ENCODE data around the gene ADTRP. TPM values are rescaled to one million over a fixed set of nuclear protein-coding genes. Genes with fewer than 3 reads are reported as not detected.

The ADTRP gene
- total and polyA plus RNA-seq, 2 donors (not counting 1 experiment from before 2014, with no cell fraction given): 0.18 to 1.2 TPM

DNA sequence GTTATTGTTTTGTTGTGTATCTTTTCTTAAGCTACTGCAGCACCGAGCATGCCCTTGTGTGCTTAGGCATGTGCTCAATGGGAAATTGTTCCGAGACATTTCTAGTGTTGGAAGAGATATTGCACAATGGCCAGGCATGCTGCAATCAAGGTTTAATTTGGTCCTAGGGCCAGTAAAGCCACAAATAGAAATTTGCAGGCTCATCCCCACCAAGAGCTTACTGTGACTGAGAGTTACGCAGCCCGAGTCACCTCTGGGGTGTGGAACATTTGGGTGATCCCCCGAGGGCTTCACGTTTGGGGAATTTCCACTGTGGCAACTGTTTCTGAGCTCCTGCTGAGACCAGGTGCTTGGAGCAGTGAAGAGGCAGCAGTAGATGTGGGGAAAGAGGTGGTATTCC lies 65.8 kb downstream of the ADTRP start:
- no peak overlapping the region for H3K4me3 Mint-ChIP-seq
- ATAC-seq (ENCODE audit: low read depth) (no peak), DNase-seq (no peak)
- CTCF ChIA-PET: interaction anchor here (1.0 kb wide), 1 partner anchor 521 kb away, joined by 3 read pairs; no protein-coding TSS in a partner anchor
- H2AFZ ChIP-seq (ENCODE audit: insufficient read depth, low read depth, low read length, poor library complexity, severe bottlenecking): no peak overlapping the region
- H3K36me3 ChIP-seq (replicated peaks in 1 of 2; ENCODE audit: control extremely low read depth in 1 of 2, control insufficient read depth in 1 of 2, extremely low read depth in 1 of 2, insufficient read depth in 2 of 2, low read length in 1 of 2): no peaks in the 10 kb centered on the region
- no peak for TF ChIP-seq EZH2 (IDR thresholded peaks at IDR 0.05; ENCODE audit: borderline replicate concordance, insufficient read depth, low read depth, low read length, poor library complexity, severe bottlenecking)
- TF ChIP-seq, protein P1, sequence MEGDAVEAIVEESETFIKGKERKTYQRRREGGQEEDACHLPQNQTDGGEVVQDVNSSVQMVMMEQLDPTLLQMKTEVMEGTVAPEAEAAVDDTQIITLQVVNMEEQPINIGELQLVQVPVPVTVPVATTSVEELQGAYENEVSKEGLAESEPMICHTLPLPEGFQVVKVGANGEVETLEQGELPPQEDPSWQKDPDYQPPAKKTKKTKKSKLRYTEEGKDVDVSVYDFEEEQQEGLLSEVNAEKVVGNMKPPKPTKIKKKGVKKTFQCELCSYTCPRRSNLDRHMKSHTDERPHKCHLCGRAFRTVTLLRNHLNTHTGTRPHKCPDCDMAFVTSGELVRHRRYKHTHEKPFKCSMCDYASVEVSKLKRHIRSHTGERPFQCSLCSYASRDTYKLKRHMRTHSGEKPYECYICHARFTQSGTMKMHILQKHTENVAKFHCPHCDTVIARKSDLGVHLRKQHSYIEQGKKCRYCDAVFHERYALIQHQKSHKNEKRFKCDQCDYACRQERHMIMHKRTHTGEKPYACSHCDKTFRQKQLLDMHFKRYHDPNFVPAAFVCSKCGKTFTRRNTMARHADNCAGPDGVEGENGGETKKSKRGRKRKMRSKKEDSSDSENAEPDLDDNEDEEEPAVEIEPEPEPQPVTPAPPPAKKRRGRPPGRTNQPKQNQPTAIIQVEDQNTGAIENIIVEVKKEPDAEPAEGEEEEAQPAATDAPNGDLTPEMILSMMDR (IDR thresholded peaks at IDR 0.05): no peak
- H3K27me3 ChIP-seq (replicated peaks in 1 of 4; ENCODE audit: control extremely low read depth in 1 of 4, control insufficient read depth in 3 of 4, insufficient read depth in 4 of 4, low read length in 3 of 4): no peaks in the 10 kb centered on the region
- intact Hi-C loops (cut with micrococcal nuclease): no loop called here
- peaks cover 8 to 21% of the 10 kb centered on the region in 2 donors for H3K4me1 ChIP-seq (ENCODE audit: control insufficient read depth in 2 of 2, insufficient read depth in 2 of 2, low read length in 2 of 2)
- no peaks in the 10 kb centered on the region for H4K20me1 ChIP-seq (ENCODE audit: control insufficient read depth, insufficient read depth, low read length, poor library complexity, severe bottlenecking)
- peaks cover 31% of the 10 kb centered on the region for H3K4me1 Mint-ChIP-seq
- no peak overlapping the region for H3K27ac Mint-ChIP-seq
- H3K4me3 ChIP-seq (ENCODE audit: control extremely low read depth in 1 of 5, extremely low read depth in 1 of 5, insufficient read depth in 1 of 5, low read depth in 2 of 5, low read length in 4 of 5): no peak overlapping the region
- H3K9ac ChIP-seq (ENCODE audit: low read length): no peak overlapping the region
- no peaks in the 10 kb centered on the region for H3K9me3 ChIP-seq (ENCODE audit: control extremely low read depth in 1 of 3, control insufficient read depth in 2 of 3, insufficient read depth in 1 of 3, low read length in 2 of 3)
- H3K79me2 ChIP-seq (ENCODE audit: control insufficient read depth, insufficient read depth, low read length): no peaks in the 10 kb centered on the region
- no peaks in the 10 kb centered on the region for H3K9me3 Mint-ChIP-seq (ENCODE audit: insufficient read depth)
- no peaks in the 10 kb centered on the region for H3K27me3 Mint-ChIP-seq
- 65% methylated on average over 6 of the region's 6 CpGs for WGBS (ENCODE audit: insufficient coverage)
- no peak overlapping the region for H3K27ac ChIP-seq (ENCODE audit: low read length in 2 of 2)
- POLR2A ChIA-PET: no interaction called here
- H3K4me2 ChIP-seq (replicated peaks; ENCODE audit: low read depth, low read length, poor library complexity, severe bottlenecking): no peak overlapping the region

DNA sequence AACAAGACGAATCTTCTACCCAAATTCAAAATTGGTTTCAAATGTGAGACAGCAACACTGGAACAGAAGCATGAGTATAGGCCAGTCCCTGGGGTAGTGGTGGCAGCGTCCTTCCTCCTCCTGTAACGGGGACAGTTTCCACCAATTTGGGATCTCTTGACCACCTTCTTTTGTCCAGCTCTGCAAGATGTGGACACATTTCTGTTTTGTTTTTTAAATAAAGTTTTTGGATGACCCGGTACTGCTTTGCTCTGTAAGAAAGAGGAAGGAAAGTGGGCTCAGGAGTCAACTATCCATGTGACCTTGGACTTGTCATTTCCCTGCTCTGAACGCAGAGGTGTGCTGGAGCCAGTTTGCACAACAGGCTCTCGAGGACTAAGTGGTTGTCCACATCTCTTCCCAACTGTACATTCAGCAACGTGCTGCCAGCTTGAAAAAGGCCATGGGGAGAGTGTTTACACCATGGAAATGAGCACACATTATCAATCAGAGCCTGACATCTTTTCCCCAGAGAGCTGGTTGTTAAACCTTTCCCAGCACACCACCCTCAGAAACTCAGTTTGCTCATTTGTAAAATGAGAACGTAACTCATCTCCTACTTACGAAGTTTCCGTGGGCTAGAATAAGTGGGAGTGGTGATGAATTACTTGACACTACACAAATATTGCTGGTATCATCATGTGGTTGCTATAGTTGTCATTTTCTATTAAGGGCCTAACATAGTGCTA lies 66.5 kb downstream of the ADTRP start:
- Histone ChIP-seq H3K9ac (ENCODE audit: low read length) (no peak overlapping the region), H3K27ac (ENCODE audit: low read length in 2 of 2) (no peak overlapping the region), H3K4me3 (ENCODE audit: control extremely low read depth in 1 of 5, extremely low read depth in 1 of 5, insufficient read depth in 1 of 5, low read depth in 2 of 5, low read length in 4 of 5) (no peak overlapping the region), H3K9me3 (ENCODE audit: control extremely low read depth in 1 of 3, control insufficient read depth in 2 of 3, insufficient read depth in 1 of 3, low read length in 2 of 3) (no peaks in the 10 kb centered on the region), H3K4me2 (replicated peaks; ENCODE audit: low read depth, low read length, poor library complexity, severe bottlenecking) (no peak overlapping the region), H3K36me3 (replicated peaks in 1 of 2; ENCODE audit: control extremely low read depth in 1 of 2, control insufficient read depth in 1 of 2, extremely low read depth in 1 of 2, insufficient read depth in 2 of 2, low read length in 1 of 2) (no peaks in the 10 kb centered on the region), H3K79me2 (ENCODE audit: control insufficient read depth, insufficient read depth, low read length) (no peaks in the 10 kb centered on the region), H3K4me1 (ENCODE audit: control insufficient read depth in 2 of 2, insufficient read depth in 2 of 2, low read length in 2 of 2) (peaks cover 8 to 21% of the 10 kb centered on the region in 2 donors), H4K20me1 (ENCODE audit: control insufficient read depth, insufficient read depth, low read length, poor library complexity, severe bottlenecking) (no peaks in the 10 kb centered on the region), H3K27me3 (replicated peaks in 1 of 4; ENCODE audit: control extremely low read depth in 1 of 4, control insufficient read depth in 3 of 4, insufficient read depth in 4 of 4, low read length in 3 of 4) (no peaks in the 10 kb centered on the region), H2AFZ (ENCODE audit: insufficient read depth, low read depth, low read length, poor library complexity, severe bottlenecking) (no peak overlapping the region)
- WGBS (ENCODE audit: insufficient coverage): 79% methylated on average over 5 of the region's 10 CpGs
- peaks cover 31% of the 10 kb centered on the region for H3K4me1 Mint-ChIP-seq
- DNase-seq (no peak), ATAC-seq (ENCODE audit: low read depth) (no peak)
- no peaks in the 10 kb centered on the region for H3K9me3 Mint-ChIP-seq (ENCODE audit: insufficient read depth)
- intact Hi-C loops (cut with micrococcal nuclease): no loop called here
- no peak overlapping the region for H3K27ac Mint-ChIP-seq
- ChIA-PET POLR2A (no interaction called here), CTCF (interaction anchor here (1.0 kb wide), 1 partner anchor 522 kb away, joined by 3 read pairs; no protein-coding TSS in a partner anchor)
- no peak overlapping the region for H3K4me3 Mint-ChIP-seq
- H3K27me3 Mint-ChIP-seq: no peaks in the 10 kb centered on the region
- TF ChIP-seq, protein P1 (IDR thresholded peaks at IDR 0.05): no peak
- no peak for TF ChIP-seq EZH2 (IDR thresholded peaks at IDR 0.05; ENCODE audit: borderline replicate concordance, insufficient read depth, low read depth, low read length, poor library complexity, severe bottlenecking)

All from B cell (primary cell).